ENCODE data around the gene CTBP2.

Gene CTBP2

DNA sequence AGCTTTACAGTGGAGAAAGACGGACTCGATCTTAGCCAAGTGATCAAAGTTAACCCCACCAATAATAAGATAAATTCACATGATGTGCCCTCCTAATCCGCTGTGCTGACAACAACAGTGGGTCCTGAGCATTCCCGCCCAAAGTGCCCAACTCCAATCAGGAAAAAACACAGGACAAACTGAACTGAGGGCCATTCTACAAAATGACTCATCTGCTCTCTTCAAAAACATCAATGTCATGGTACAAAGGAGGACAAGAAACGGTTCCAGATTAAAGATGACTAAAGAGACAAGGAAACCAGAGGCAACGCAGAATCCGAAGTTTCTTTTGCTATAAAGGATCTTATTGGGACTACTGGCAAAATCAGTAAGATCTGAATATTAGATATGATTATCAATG is 79.4 kb downstream of the CTBP2 start:
- no peak for DNase-seq (ENCODE audit: extremely low spot score)
- ChIA-PET POLR2A (no interaction called here), CTCF (interaction anchor here (1.0 kb wide), 2 partner anchors 10 to 12 kb away, joined by 3 to 5 read pairs; no protein-coding TSS in a partner anchor)
- TF ChIP-seq, protein P1, sequence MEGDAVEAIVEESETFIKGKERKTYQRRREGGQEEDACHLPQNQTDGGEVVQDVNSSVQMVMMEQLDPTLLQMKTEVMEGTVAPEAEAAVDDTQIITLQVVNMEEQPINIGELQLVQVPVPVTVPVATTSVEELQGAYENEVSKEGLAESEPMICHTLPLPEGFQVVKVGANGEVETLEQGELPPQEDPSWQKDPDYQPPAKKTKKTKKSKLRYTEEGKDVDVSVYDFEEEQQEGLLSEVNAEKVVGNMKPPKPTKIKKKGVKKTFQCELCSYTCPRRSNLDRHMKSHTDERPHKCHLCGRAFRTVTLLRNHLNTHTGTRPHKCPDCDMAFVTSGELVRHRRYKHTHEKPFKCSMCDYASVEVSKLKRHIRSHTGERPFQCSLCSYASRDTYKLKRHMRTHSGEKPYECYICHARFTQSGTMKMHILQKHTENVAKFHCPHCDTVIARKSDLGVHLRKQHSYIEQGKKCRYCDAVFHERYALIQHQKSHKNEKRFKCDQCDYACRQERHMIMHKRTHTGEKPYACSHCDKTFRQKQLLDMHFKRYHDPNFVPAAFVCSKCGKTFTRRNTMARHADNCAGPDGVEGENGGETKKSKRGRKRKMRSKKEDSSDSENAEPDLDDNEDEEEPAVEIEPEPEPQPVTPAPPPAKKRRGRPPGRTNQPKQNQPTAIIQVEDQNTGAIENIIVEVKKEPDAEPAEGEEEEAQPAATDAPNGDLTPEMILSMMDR (IDR thresholded peaks at IDR 0.05; ENCODE audit: control extremely low read depth, extremely low read depth, low read depth, missing control alignments) = no peak

DNA sequence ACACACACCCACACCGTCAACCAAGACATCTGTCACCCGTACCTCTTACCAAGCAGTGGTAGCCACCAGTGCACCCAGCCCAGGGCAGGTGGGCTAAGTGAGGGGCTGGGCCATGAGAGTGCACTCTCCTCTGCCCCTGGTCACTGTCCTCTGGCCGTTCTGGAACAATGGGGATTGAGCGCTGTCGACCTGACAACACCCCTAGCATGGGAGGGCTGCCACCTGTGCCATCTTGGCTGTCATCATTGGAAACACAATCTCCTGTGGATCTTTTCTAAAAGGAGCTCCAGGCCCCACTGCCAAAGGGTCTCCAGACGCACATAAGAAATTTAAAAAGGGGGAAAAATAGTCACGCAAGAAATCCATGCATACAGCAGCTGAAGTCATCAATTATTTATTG is 80.1 kb downstream of the CTBP2 start:
- DNase-seq (ENCODE audit: extremely low spot score) = no peak
- TF ChIP-seq, protein P1 (IDR thresholded peaks at IDR 0.05; ENCODE audit: control extremely low read depth, extremely low read depth, low read depth, missing control alignments) = no peak
- POLR2A ChIA-PET = no interaction called here
- CTCF ChIA-PET = interaction anchor here (1.0 kb wide), 2 partner anchors 11 kb away, joined by 3 to 5 read pairs; no protein-coding TSS in a partner anchor

DNA sequence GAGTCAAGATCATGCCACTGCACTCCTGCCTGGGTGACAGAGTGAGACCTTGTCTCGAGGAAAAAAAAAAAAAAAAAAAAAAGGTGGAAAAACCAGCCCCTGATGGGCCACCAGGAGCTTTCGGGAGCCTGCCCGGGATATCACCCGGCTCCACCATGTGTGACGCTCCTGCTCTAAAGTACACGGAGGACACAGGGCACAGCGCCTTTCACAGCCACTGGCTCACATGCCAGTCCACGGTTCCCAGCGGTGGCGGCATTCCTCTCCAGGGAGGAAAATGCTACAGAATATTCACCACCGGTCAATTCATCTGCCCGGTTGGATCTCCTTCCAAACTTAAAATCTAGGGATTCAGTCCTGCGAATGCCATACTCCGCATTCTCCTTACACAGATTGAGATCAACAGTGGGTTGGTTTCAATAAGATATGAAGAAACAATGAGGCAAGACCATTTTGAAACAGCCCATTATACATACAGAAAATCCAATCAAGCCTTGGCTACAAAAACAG is 81.2 kb downstream of the CTBP2 start:
- CTCF ChIA-PET = no interaction called here
- POLR2A ChIA-PET = no interaction called here
- DNase-seq (ENCODE audit: extremely low spot score) = no peak
- TF ChIP-seq, protein P1 (IDR thresholded peaks at IDR 0.05; ENCODE audit: control extremely low read depth, extremely low read depth, low read depth, missing control alignments) = no peak

DNA sequence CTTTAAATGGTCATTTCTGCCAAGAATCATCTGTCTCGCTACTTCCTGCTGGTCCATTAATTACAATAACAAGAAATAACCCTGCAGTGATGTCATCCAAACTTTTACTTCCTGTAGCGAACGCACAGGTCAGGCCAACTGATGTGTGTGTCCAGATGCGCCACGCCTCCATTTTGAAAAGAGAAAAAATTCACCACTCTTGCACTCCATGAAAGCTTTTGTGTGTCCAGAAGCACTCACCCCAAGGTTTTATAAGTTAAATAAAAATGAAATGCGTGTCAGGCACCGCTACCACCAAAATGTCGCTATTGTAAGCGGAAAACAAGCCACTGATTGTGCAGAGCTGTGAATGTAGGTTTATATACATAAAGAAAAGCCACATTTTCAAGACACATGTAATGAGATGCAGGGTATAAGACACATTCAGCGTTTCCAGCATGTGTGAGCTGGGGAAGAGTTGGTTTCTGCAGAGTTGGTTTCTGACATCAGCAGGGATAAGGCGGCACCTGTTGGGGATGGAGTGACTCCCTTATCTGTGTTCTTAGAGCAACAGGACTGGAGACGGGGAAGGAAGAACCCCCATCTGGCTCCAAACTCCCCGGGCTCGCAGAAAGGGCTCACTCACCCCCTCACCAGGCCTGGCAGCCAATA is 83.3 kb downstream of the CTBP2 start:
- TF ChIP-seq, protein P1 (IDR thresholded peaks at IDR 0.05; ENCODE audit: control extremely low read depth, extremely low read depth, low read depth, missing control alignments) = no peak
- ChIA-PET POLR2A (no interaction called here), CTCF (interaction anchor here (2.2 kb wide), 1 partner anchor 29 kb away, joined by 6 read pairs; no protein-coding TSS in a partner anchor)
- no peak for DNase-seq (ENCODE audit: extremely low spot score)

DNA sequence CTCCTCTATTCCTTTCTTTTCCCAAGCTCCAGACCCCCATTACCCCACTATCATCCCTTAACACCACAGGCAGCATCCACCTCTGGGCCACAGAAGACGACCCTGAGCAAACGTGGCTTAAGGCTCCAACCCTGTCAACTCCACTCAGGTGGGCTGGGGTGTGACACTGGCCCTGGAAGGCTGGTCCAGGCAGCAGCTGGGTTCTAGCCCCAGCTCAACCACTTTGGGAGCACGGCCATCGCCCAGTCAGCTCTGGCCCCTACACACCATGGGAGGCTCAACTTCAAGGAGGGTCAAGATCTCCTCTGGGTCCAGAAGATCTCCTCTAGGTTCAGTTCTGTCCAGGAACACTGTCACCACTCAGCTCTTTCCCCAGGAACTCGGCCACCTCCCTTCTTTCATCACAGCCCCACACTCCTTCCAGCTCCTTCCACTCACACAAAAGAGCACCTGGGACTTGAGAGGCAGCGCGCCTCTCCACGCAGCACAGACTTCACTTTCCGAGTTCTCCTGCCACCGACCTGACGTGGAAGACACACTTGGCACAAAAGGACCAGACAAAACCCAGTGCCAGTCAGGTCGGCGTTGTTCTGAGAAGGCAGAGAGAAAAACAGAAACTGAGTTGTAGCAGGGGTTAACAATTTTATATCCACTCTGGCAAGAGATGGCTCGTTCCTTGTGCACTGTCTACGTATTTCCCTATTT is 84.1 kb downstream of the CTBP2 start:
- CTCF ChIA-PET = interaction anchor here (1.5 to 2.2 kb wide), 2 partner anchors 10 to 29 kb away, joined by 4 to 6 read pairs; no protein-coding TSS in a partner anchor
- DNase-seq (ENCODE audit: extremely low spot score) = no peak
- TF ChIP-seq, protein P1 (IDR thresholded peaks at IDR 0.05; ENCODE audit: control extremely low read depth, extremely low read depth, low read depth, missing control alignments) = no peak
- POLR2A ChIA-PET = no interaction called here

DNA sequence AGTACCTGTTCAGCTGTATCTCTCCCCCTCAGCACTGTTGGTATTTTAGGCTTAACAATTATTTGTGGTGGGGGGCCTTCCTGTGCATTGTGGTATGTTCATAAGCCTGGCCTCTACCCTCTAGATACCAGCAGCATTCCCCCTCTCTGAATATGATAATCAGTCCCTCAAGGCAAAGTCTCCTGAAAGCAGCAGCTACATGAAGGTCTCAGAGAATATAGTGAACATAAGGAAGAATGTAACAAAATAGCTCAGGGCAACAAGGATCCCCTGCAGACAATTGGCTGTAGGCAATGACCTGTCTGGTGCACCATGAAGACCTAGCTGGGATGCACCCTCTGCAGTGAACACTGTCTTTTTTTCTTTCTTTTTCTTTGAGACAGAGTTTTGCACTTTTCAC is 86.4 kb downstream of the CTBP2 start:
- POLR2A ChIA-PET = no interaction called here
- no peak for DNase-seq (ENCODE audit: extremely low spot score)
- CTCF ChIA-PET = no interaction called here
- TF ChIP-seq, protein P1 (IDR thresholded peaks at IDR 0.05; ENCODE audit: control extremely low read depth, extremely low read depth, low read depth, missing control alignments) = no peak

All from GM10248 (cell line).